GM12875 (cell line): ENCODE measurements around the gene AIG1.
A peak's percentile ranks its signal among the peaks of the same experiment; 100 is the strongest.

Experiments
- H3K4me3 ChIP-seq: one replicate; pipeline ENCODE4 v1.5.1; 2011; ENCODE audit warnings: low read depth, low read length, control low read depth
- CTCF ChIP-seq: IDR thresholded peaks from 2 replicates; pipeline ENCODE4 v1.5.1; 2011; ENCODE audit warnings: low read depth, mild to moderate bottlenecking, control low read depth, inconsistent platforms, low read length, moderate library complexity, borderline replicate concordance; ENCODE audit not compliant: insufficient read depth

AIG1 gene

GRCh38 chr6:143229400-143229799 lies 168.7 kb downstream of the AIG1 start:
- no peak overlapping the region for H3K4me3 ChIP-seq
- TF ChIP-seq CTCF = no peak

- TF ChIP-seq CTCF = peak; percentile 72
Measured at GRCh38 chr6:143232849-143233248, 172.2 kb downstream of the AIG1 start.

GRCh38 chr6:143233554-143234285 lies 173.0 kb downstream of the AIG1 start:
- TF ChIP-seq CTCF = no peak
- no peak overlapping the region for H3K4me3 ChIP-seq

More at GRCh38 chr6:143232849-143233248, 172.2 kb downstream of the AIG1 start:
- H3K4me3 ChIP-seq = no peak overlapping the region

- no peak overlapping the region for H3K4me3 ChIP-seq
- no peak for TF ChIP-seq CTCF
Measured at GRCh38 chr6:143234734-143235133, 174.0 kb downstream of the AIG1 start.

- H3K4me3 ChIP-seq = no peak overlapping the region
- TF ChIP-seq CTCF = no peak
Measured at GRCh38 chr6:143236151-143236798, 175.6 kb downstream of the AIG1 start.

- no peak overlapping the region for H3K4me3 ChIP-seq
- no peak for TF ChIP-seq CTCF
Measured at GRCh38 chr6:143238306-143238705, 177.6 kb downstream of the AIG1 start.

- TF ChIP-seq CTCF = no peak
Measured at GRCh38 chr6:143241111-143241510, 180.4 kb downstream of the AIG1 start.

More at GRCh38 chr6:143241111-143241510, 180.4 kb downstream of the AIG1 start:
- H3K4me3 ChIP-seq = no peak overlapping the region
